ENCODE data around the gene IRGQ.
"Not testable (repeated sequence)": the region's sequence is repeated elsewhere in the genome, so short reads cannot be mapped to it uniquely, and the experiment has no call there.

The IRGQ gene, protein sequence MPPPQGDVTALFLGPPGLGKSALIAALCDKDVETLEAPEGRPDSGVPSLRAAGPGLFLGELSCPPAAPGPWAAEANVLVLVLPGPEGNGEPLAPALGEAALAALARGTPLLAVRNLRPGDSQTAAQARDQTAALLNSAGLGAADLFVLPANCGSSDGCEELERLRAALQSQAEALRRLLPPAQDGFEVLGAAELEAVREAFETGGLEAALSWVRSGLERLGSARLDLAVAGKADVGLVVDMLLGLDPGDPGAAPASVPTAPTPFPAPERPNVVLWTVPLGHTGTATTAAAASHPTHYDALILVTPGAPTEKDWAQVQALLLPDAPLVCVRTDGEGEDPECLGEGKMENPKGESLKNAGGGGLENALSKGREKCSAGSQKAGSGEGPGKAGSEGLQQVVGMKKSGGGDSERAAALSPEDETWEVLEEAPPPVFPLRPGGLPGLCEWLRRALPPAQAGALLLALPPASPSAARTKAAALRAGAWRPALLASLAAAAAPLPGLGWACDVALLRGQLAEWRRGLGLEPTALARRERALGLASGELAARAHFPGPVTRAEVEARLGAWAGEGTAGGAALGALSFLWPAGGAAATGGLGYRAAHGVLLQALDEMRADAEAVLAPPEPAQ

DNA sequence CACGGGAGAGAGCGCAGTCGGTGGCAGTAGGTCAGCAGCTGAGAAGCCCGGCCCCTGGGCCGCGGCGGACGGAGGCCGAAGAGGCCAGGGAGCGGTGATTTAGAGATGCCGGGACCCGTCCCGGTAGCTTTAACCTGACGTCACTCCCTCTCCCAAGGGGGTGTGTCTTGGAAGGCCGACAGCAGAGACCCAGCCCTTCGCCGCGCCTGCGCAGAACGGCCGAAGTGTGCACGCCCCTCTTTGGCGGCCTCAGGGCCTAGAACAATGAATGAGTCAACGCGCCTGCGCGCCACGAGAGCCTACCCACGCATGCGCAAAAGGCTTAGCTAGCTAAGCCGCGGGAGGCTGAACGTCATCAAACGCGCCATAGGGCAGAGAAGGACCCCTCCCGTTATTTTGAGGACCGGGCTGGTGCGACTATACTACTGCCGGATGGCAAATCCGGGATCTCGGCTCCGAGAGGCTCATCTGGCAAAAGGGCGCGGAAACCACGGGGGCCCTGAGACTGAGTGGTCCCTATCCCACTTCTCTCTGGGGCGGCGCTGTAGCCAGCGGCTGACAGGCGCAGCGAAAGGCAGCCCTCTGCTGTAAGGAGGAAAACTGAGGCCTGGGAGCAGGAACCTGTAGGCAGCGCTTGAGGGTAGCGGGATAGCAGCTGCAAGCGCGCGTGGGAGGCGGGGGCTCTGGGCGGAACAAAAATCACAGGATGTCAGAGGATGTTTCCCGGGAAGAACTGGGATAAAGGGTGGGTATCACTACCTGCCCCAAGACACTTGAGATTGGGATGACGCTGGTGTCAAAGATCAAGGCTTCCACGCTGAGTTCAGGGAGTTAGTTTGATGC lies at the start of gene IRGQ, which contains the start of gene ZNF576:
IRGQ (minus strand) TSS at position 136 of the 843 bp plus-strand sequence. CDS start 796 bp downstream, outside the sequence.
ZNF576 (plus strand) TSS at position 597 of the 843 bp plus-strand sequence. CDS start 514 bp downstream, outside the sequence.
- DNase-seq = peak; percentile 100

DNA sequence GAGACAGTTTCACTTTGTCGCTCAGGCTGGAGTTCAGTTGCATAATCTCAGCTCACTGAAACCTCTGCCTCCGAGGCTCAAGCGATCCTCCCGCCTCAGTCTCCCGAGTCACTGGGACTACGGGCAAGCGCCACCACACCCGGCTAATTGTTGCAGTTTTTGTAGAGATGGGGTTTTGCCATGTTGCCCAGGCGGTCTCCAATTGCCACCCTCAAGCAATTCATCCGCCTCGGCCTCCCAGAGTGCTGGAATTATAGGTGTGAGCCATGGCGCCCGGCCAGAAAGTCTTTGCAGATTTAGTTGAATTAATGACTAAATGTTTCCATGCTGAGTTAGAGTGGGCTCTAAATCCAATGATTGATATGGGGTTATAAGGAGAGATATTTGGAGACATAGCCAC lies 48.2 kb upstream of the IRGQ start:
- no peak for DNase-seq

DNA sequence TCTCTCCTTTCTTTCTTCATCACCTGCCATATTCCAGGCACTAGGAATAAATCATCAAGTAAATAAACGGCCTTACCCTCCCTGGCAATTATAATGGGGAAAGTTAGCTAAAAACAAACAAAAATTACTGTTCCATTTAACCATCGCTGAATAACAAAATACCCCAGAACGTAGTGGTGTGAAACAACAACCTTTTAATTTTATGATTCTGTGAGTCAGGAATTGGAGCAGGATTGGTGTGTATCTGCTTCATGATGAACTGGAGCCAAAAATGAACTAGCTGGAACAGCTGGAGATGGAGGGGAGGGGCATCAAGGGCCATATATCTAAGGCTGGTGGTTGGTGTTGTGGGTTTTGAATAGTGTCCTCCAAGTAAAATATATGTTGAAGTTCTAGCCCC lies 47.4 kb upstream of the IRGQ start:
- no peak for DNase-seq

DNA sequence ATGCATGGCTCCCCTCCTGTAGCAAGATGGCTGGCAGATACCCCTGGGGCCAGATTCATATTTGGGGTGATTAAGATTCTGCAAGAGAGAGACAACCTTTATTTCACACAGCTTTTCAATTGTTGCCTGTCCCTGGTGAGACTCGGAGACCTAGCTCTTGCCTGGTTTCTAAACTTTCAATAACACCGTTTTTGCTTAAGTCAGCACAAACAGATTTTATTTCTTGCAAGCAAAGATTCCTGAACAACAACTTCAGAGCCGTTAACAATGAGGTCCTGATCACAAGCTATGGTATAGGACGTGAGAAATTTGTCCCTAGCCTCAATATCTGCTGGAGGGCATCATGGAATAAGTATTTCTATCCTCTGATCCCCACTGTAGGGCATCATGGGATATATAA lies 46.6 kb upstream of the IRGQ start:
- DNase-seq = no peak

DNA sequence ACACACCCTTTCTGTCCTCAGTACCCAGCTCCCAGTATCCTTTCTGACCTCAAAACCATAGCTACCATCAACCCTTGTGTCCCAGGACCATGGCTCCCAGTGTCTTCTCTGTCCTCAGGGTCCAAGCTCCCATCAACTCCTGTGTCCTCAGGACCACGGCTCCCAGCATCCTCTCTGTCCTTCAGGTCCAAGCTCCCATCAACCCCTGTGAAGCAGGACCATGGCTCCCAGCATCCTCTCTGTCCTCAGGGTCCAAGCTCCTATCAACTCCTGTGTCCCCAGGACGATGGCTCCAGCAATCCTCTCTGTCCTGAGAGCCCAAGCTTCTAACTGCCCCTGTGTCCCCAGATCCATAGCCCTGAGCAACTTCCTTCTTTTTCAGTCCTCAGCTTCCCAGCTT lies 45.4 kb upstream of the IRGQ start:
- no peak for DNase-seq

DNA sequence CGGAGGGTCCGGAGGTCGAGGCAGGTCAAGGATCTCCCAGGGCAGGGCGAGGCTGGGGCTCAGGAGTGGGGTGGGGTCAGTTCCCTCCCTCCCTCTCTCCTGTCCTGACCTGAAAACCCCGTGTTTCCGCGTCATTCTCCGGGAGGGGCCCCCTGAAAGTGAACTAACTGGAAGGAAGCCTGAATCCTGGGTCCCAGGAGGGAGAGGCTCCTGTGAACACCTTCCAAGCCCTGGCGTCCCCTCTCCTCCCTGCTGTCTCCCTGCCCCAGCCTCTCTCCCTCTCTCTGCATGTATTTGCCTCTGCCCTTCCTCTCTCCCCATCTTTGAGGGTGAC lies 44.5 kb upstream of the IRGQ start:
- DNase-seq = no peak

DNA sequence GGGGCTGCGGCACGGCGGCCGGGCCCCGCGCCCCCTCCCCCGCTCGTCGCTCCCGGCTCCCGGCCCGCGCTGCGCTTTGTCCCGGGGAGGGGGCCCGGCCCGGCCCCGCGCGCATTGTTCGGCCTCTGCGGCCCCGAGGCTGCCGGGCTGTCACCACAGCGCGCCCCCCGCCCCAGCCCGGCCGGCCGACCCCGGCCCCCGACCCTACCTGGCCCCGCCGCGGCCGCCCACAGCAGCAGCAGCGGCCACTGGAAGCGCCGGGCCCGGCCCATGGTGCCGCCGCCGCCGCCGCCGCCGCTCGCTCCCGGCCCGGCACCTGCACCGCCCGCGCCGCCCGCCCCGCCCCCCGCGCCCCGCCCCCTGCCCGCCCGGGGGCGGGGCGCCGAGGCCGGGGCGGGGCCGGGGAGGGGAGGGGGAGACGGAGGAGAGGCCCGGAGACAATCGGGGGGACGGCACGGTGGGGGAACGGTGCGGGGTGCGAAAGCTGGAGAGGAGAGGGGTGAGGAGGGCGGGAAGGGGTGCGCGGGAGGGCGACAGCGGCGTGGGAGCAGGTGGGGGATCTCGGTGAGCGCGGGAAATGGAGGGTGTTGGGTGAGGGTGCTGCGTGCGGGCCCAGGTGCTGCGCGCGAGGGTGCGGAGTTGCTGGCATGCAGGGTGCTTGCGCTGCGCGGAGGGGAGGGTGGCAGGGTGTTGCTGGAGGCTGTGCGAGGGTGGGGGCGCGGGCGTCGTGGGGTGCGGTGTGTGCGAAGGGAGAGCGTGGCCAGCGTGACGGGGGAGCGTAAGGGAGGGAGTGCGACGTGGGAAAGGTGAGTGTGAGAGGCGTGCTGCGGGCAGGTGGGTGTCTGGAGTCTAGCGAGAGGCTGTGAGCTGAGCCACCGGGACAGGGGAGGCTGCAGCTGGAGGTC lies 43.8 kb upstream of the IRGQ start, which contains the start of gene CADM4:
CADM4 (minus strand) TSS at position 332 of the 905 bp plus-strand sequence; CDS start at position 272, 60 bp downstream.
- DNase-seq = peak; percentile 55

DNA sequence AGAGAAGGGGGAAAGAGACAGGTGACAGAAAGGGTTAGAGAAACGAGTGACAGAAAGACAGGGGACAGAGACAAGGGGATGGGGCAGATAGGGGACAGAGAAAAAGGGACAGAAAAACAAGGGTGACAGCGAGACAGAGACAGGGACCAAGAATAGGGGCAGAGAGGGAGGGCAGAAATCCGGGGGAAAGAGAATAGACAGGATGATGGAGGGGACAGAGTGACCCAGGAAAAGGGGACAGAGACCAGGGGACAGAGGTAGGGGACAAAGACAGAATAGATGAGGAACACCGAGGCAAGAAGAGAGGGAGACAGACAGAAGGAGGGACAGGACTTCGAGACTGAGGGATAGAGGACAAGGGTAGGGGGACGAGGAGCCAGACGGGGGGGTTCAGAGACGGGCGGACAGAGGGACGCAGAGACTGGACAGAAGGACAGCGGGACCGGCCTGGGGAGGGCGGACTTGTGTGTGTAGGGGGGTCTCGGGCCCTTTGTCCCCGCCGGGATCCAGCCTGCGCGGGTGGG lies 43.1 kb upstream of the IRGQ start:
- no peak for DNase-seq

DNA sequence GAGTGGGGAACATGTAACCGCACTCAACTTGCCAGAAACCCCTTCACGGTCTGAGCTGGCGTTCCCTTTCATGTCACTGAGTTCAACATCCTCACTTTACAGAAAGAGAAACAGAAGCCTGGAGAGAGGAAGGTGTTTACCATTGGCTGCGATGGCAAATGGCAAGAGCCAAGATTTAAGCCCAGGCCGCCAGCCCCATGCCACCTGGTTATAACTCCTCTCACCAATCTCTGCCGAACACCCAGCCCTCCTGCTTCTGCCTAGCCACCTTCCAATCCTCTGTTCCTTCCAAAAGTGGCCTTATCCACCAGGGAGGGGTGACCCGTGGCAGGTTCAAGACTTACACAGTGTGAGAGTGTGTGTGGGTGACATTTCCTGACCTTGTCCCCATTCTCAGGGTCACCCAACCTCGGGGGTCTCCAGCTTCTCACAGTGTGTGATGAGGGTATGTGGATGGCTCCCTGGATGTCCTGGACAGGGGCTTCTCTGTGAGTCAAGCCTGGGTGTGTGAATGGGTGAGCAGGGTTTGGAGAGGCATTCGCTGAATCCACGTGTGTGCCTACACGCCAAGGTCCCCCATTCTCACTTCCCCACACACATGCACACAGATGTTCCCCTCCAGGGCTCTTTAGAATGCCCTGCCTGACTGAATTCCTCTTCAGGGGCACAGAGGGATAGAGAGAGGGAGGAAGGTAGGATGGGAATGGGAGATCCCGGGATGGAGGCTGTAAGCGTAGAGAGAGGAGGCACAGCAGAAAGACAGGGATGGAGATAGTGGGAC lies 42.5 kb upstream of the IRGQ start:
- DNase-seq = no peak

DNA sequence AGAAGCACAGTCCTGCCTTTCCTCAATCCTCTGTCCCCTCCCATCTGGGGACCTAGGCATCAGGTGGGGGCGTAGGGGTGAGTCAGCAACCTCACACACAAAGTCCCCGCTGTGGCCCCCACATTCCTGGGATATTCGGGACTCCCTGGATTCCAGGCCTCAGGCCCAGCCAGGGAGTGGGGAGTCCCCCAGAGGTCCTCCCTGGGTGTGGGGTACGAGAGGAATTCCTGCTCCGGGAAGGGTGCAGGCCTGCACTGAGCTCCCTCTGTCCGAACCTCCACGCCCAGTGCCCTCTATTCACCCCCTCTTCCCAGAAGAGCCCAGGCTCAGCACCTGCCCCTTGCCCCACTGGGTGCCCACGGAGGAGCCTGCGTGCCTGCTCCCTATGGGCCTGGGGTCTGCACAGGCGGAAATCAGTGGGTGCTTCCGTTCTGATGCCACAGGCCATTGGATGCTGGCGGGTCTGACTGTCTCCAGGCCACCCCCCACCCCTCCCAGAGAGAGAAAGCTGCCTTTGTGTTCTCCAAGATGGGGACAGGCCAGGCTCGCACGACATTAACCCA lies 40.3 kb upstream of the IRGQ start:
- DNase-seq = peak; percentile 58

DNA sequence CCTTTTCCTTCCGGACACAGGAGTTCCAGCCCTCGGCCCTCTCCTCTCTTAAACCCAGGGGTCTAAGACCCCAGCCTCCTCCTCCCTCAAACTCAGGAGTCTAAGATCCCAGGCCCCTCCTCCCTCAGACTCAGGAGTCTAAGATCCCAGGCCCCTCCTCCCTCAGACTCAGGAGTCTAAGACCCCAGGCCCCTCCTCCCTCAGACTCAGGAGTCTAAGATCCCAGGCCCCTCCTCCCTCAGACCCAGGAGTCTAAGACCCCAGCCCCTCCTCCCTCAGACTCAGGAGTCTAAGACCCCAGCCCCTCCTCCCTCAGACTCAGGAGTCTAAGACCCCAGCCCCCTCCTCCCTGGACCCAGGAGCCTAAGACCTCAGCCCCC lies 39.6 kb upstream of the IRGQ start:
- DNase-seq = not testable (repeated sequence)

DNA sequence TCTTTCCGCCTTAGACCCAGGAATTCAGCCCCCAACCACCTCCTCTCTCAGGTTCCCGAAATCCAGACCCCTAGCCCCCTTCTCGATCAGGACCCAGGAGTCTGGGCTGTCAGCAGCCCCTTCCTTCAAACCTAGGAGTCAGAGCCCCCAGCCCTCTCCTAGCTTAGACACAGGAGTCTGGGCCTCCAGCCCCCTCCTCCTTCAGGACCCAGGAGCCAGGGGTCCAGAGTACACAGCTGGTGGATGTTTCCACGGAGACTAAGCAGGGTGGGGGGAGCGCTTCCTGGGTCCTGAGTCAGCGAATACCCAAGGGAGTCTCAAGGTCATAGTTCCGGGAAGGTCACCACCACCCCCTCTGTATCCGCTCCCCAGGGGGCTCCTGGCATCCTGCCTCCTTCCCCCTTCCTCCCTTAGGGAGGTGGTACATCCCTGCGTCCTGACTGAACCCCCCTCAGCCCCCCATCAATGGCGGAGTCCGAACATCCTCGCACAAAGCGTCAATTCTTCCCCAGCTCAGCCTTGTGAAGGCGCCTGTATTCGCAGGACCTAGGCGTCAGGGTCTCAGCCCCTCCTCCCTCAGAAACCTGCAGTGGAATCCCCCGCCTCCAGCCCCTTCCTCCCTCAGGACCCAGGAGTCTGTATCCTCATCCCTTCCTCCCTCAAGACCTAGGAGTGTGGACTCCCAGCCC lies 39.1 kb upstream of the IRGQ start:
- DNase-seq = peak; percentile 60

DNA sequence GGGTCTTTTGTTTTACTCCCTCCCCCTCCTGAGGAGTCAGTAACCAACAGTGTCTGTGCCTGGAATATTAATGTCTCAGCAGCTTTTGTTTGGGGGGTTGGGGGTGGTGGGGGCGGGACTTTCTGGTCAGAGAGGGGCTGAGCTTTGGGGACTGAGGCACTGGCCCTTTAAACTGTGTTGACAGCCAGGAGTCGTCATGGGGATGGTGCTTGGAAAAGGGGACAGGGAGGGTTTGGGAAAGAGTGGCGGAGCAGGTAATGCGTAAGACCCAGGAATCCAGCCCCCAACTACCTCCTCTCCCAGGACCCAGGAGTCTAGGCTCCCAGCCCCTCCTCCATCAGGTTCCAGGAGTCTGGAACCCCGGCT lies 38.6 kb upstream of the IRGQ start:
- no peak for DNase-seq

DNA sequence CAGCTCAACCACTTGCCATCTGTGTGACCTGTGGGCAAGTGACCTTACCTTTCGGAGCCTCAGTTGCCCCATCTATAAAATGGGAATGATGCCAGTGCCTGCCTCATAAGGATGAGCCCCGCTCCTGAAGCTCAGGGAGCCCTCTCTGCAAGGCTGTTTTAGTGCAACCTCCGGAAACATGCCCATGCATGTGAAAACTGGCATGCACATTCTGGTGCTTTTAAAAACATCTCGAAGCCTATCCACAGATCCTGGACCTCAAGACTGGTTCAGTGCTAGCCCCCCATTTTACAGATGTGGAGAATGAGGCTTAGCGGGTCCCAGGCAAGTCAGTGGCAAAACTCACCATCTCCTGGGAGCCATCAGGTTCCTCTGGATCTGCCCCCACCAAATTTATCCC lies 38.1 kb upstream of the IRGQ start:
- DNase-seq = no peak

DNA sequence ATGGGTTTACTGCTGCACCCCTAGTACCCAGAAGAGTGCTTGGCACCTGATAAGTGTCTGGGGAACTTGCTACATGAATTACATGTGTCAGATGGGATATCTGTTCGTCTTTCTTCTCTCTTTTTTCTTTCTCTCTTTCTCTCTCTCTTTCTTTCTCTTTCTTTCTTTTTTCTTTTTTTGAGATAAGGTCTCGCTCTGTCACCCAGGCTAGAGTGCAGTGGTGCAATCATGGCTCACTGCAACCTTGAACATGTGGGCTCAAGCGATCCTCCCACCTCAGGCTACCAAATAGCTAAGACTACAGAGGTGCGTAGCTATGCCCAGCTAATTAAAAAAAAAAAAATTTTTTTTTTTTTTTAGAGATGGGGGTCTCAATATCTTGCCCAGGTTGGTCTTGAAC lies 37.6 kb upstream of the IRGQ start:
- no peak for DNase-seq

DNA sequence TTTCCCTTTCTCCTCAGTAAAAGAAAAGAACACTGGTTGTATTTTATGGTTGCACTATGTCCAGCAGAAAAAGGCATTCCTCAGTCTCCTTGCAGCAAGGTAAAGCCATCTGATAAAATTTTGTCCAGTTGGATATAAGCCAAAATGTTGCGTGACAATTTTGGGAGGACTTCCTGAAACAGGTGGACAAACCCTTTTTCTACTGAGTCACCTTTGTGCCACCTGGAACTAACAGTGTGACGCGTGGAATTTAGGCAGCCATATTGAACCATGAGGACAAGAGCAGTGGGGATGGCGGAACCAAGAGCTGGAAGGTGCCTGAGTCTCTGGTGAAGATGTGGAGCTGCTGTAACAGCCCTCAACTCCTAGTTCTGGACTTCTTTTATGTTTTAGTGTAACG lies 35.6 kb upstream of the IRGQ start:
- DNase-seq = no peak

DNA sequence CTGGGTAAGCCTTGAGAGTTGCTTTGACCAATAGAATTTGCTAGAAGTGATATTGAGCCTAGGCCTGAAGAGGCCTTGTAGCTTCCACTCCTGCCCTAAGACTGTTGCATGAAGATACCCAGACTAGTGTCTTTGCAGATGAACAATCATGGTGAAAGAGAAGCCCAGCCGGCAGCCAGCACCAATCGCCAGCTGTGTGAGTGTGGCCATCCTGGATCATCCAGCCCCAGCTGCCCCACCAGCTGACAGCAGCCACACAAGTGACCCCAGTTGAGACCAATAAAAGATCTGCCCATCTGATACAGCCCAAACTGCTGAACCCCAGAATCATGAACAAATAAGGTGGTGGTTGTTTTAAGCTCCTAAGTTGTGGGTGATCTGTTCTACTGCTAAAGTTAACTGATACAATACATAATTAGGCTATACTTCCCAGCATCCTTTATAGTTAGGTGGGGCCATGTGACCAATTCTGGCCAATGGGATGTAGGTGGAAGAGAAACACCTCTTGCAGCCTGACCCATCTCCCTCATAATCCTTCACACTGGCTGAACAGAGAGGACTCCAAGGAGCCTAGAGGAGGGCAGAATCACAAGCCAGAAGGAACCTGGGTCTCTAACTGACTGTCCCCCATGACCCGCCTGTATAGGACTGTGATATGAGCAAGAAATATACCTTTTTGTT lies 32.9 kb upstream of the IRGQ start:
- no peak for DNase-seq

DNA sequence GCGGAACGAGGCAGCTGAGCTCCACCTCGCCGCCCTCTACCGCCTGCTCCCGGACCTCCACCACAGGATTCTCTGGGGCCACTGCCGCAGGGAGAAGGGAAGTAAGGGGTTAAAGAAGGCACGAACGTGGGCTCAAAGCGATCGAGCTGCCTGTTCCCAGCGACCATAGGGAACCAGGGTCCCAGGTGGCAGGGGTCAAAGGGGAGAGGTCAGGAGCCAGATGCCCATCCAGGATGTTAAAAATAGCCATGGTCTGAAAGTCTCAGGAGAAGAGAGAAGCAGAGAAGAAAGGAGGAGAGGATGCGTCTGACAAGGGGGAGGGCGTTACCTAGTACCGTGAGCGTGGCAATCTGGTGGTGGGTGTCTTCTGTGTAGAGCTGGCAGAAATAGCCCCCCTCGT lies 30.9 kb upstream of the IRGQ start:
- DNase-seq = no peak

DNA sequence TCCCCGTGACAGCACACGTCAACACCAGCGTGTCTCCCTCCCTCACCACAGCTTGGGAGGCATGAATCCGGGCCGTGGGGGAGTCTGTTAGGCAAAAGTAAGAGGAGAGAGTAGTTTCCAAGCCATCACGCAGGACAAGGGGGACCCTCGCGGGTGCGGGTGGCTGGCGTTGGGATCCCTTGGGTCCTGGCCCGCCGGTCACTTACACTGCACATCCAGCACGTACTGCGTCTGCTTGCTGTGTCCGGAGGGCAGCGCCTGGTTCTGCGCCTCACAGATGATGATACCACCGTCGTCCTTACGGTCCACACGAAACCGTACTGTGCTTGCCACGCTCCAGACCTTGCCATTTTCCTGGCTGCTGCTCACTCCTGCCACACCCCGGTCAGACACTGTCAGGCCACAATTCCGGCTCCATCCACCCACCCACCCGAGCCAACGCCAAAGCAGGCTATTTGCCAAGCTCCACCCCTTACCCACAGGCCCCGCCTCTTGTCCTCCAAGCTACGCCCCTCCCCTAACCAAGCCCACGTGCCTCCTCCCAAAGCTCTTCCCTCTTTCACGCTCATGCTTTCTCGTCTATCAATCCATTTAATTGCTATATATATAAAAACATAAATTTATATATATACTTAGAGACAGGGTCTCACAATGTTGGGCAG lies 30.1 kb upstream of the IRGQ start:
- peak; percentile 70 for DNase-seq
